A549 (cell line): ENCODE results near the gene SP110. TPM values are rescaled to one million over a fixed set of nuclear protein-coding genes. Genes with fewer than 3 reads are reported as not detected.

Experiments
- ATAC-seq, 2 experiments: fragments of 200-7000 bp in 1 of 2; fragments of >200 bp in 1 of 2; cut with Nextera tagmentation in 1 of 2; cut with Tn5 transposase in 1 of 2; 3 replicates each; pipeline versions ENCODE4 v1.8.0 to v1.9.1; 2018 to 2020; ENCODE audit warnings: mild to moderate bottlenecking in 1 of 2, moderate library complexity in 1 of 2
- CTCF ChIA-PET: fragments of 300-600 bp; sonication (Branson Sonifier 250); formaldehyde crosslinking; extraction: SDS; loops from one replicate; lab custom pipeline; 2021; ENCODE audit warnings: antibody characterized with exemption, inconsistent platforms; lab: Yijun Ruan, JAX
- POLR2A ChIA-PET: fragments of 350-600 bp; formaldehyde crosslinking; extraction: SDS; loops from one replicate; lab custom pipeline; 2021; ENCODE audit warnings: antibody characterized with exemption, inconsistent platforms; lab: Yijun Ruan, JAX
- DNase-seq, 2 experiments: peaks; one replicate each; pipeline versions ENCODE4 v3.0.0 to v3.0.0-alpha.2; 2011 to 2016; ENCODE audit warnings: low read depth in 1 of 2, low spot score in 1 of 2
- FAIRE-seq: peaks from 2 replicates; lab custom pipeline; 2011; peaks lifted over from hg19 to GRCh38; lab: Jason Lieb, UNC
- H3K27ac ChIP-seq, 2 experiments: fragments of >200 bp; sonication (Bioruptor Twin); formaldehyde crosslinking; 3 replicates each; pipeline ENCODE4 v1.5.1; 2016 to 2017
- H3K4me1 ChIP-seq: fragments of >200 bp; sonication (Bioruptor Twin); formaldehyde crosslinking; 3 replicates; pipeline ENCODE4 v1.6.1; 2016
- H3K4me2 ChIP-seq: fragments of >200 bp; sonication (Bioruptor Twin); formaldehyde crosslinking; 3 replicates; pipeline ENCODE4 v1.6.1; 2016
- H3K4me3 ChIP-seq: fragments of >200 bp; sonication (Bioruptor Twin); formaldehyde crosslinking; 3 replicates; pipeline ENCODE4 v1.5.1; 2016
- H3K9me3 ChIP-seq: fragments of >200 bp; sonication (Bioruptor Twin); formaldehyde crosslinking; 3 replicates; pipeline ENCODE4 v1.6.1; 2016
- BHLHE40 ChIP-seq: IDR thresholded peaks from 2 replicates; pipeline ENCODE4 v1.6.1; 2012; ENCODE audit warnings: low read depth, low read length, inconsistent platforms
- CEBPB ChIP-seq, 2 experiments: fragments of >200 bp in 1 of 2; sonication (Bioruptor Twin) in 1 of 2; formaldehyde crosslinking in 1 of 2; IDR thresholded peaks; 2 replicates each; pipeline ENCODE4 v1.6.1; 2012 to 2016
- CHD2 ChIP-seq: fragments of 150-350 bp; IDR thresholded peaks from 2 replicates; pipeline ENCODE4 v1.6.1; 2014; ENCODE audit warnings: low read length; ENCODE audit not compliant: partially characterized antibody
- E2F6 ChIP-seq: IDR thresholded peaks from 2 replicates; pipeline ENCODE4 v1.6.1; 2012; ENCODE audit warnings: low read depth, borderline replicate concordance
- FOSB ChIP-seq: fragments of 250-450 bp; sonication (Bioruptor Pico); IDR thresholded peaks from 2 replicates; pipeline ENCODE4 v1.5.0; 2020; ENCODE audit warnings: mild to moderate bottlenecking, moderate library complexity
- FOSL2 ChIP-seq, 2 experiments: fragments of 450-650 bp in 1 of 2; fragments of >200 bp in 1 of 2; sonication (Bioruptor Twin) in 1 of 2; formaldehyde crosslinking; IDR thresholded peaks; 2 replicates each; pipeline versions ENCODE4 v1.5.0 to v1.6.1; 2016 to 2020; ENCODE audit warnings: mild to moderate bottlenecking in 1 of 2, moderate library complexity in 1 of 2
- FOXS1 ChIP-seq: fragments of 250-450 bp; sonication (Bioruptor Pico); IDR thresholded peaks from 2 replicates; pipeline ENCODE4 v1.5.0; 2020; ENCODE audit warnings: mild to moderate bottlenecking, moderate library complexity
- HDAC2 ChIP-seq: fragments of 200-600 bp; sonication (generic); IDR thresholded peaks from 2 replicates; pipeline ENCODE4 v1.6.1; 2016
- HMGXB4 ChIP-seq: fragments of 250-450 bp; sonication (Bioruptor Pico); IDR thresholded peaks from 2 replicates; pipeline ENCODE4 v1.5.0; 2021; ENCODE audit warnings: mild to moderate bottlenecking, moderate library complexity, borderline replicate concordance
- HOXA7 ChIP-seq: fragments of 250-450 bp; sonication (Bioruptor Pico); IDR thresholded peaks from 2 replicates; pipeline ENCODE4 v1.5.0; 2020; ENCODE audit warnings: mild to moderate bottlenecking, moderate library complexity
- JUN ChIP-seq, 2 experiments: fragments of >200 bp; sonication (Bioruptor Twin); formaldehyde crosslinking; IDR thresholded peaks; 2 replicates in 1 of 2; 3 replicates in 1 of 2; pipeline ENCODE4 v1.6.1; 2016 to 2017
- JUNB ChIP-seq: fragments of >200 bp; sonication (Bioruptor Twin); formaldehyde crosslinking; IDR thresholded peaks from 2 replicates; pipeline ENCODE4 v1.6.1; 2016
- KDM1A ChIP-seq: fragments of 200-600 bp; sonication (generic); IDR thresholded peaks from 2 replicates; pipeline ENCODE4 v1.6.1; 2016; ENCODE audit warnings: low read depth, mild to moderate bottlenecking
- KDM5A ChIP-seq: fragments of 200-600 bp; sonication (generic); IDR thresholded peaks from 2 replicates; pipeline ENCODE4 v1.6.1; 2016; ENCODE audit warnings: antibody characterized with exemption, mild to moderate bottlenecking
- MAFK ChIP-seq: fragments of 450-650 bp; IDR thresholded peaks from 2 replicates; pipeline ENCODE4 v1.6.1; 2014; ENCODE audit not compliant: partially characterized antibody
- MAX ChIP-seq: IDR thresholded peaks from 2 replicates; pipeline ENCODE4 v1.6.1; 2012
- MAZ ChIP-seq: fragments of 150-350 bp; IDR thresholded peaks from 2 replicates; pipeline ENCODE4 v1.6.1; 2014; ENCODE audit warnings: antibody characterized with exemption, low read depth, low read length, borderline replicate concordance
- MYC ChIP-seq: IDR thresholded peaks from 2 replicates; pipeline ENCODE4 v1.6.1; 2012; ENCODE audit warnings: mild to moderate bottlenecking, inconsistent platforms, low read length, improper control_type of control experiment, borderline replicate concordance
- NPAS2 ChIP-seq: fragments of 250-450 bp; sonication (Bioruptor Pico); IDR thresholded peaks from 2 replicates; pipeline ENCODE4 v1.8.0; 2022; ENCODE audit warnings: mild to moderate bottlenecking, moderate library complexity, borderline replicate concordance
- PBX3 ChIP-seq: IDR thresholded peaks from 2 replicates; pipeline ENCODE4 v1.6.1; 2012
- POLR2AphosphoS2 ChIP-seq: conservative IDR thresholded peaks from 2 replicates; pipeline ENCODE4 v1.6.1; 2012; ENCODE audit warnings: low read length, improper control_type of control experiment, inconsistent platforms
- RAD21 ChIP-seq, 2 experiments: fragments of >200 bp in 1 of 2; sonication (Bioruptor Twin) in 1 of 2; formaldehyde crosslinking in 1 of 2; IDR thresholded peaks in 1 of 2; conservative IDR thresholded peaks in 1 of 2; 2 replicates in 1 of 2; 3 replicates in 1 of 2; pipeline ENCODE4 v1.6.1; 2012 to 2018; ENCODE audit warnings: inconsistent platforms in 1 of 2
- RARB ChIP-seq: fragments of 250-450 bp; sonication (Bioruptor Pico); IDR thresholded peaks from 2 replicates; pipeline ENCODE4 v1.8.0; 2021; ENCODE audit warnings: mild to moderate bottlenecking, moderate library complexity
- RFX5 ChIP-seq: fragments of 450-650 bp; IDR thresholded peaks from 2 replicates; pipeline ENCODE4 v1.7.1; 2014; ENCODE audit warnings: antibody characterized with exemption, mild to moderate bottlenecking, moderate library complexity
- SMC3 ChIP-seq: fragments of >200 bp; sonication (Bioruptor Twin); formaldehyde crosslinking; IDR thresholded peaks from 3 replicates; pipeline ENCODE4 v1.6.1; 2018; ENCODE audit warnings: inconsistent platforms
- SREBF2 ChIP-seq: fragments of 450-650 bp; IDR thresholded peaks from 2 replicates; pipeline ENCODE4 v1.6.1; 2014; ENCODE audit warnings: mild to moderate bottlenecking, moderate library complexity
- USF2 ChIP-seq: fragments of 450-650 bp; IDR thresholded peaks from 2 replicates; pipeline ENCODE4 v1.6.1; 2014; ENCODE audit warnings: antibody characterized with exemption
- ZC3H11A ChIP-seq: fragments of 450-650 bp; IDR thresholded peaks from 2 replicates; pipeline ENCODE4 v1.6.1; 2014; ENCODE audit warnings: antibody characterized with exemption, mild to moderate bottlenecking
- ZSCAN20 ChIP-seq: fragments of 250-450 bp; sonication (Bioruptor Pico); IDR thresholded peaks from 2 replicates; pipeline ENCODE4 v1.8.0; 2022; ENCODE audit warnings: mild to moderate bottlenecking, moderate library complexity
- WGBS: methylation state at CpG from one replicate; pipeline ENCODE4 v1.1.6; 2017; ENCODE audit errors: missing lambda C conversion rate; 5-methylcytosine and 5-hydroxymethylcytosine counted together
- polyA plus RNA-seq, 4 experiments: library from polyadenylated mRNA; depleted of rRNA in 3 of 4; stranded (reverse); fragments of >200 nt; fragmentation: RNase III in 1 of 4; extraction: RNeasy Plus Mini Kit Qiagen cat#74134 plus additional on column Dnase treatment in 1 of 4; gene quantifications; 2 replicates in 3 of 4; 3 replicates in 1 of 4; pipeline ENCODE4 v1.2.3, GENCODE V29; 2011 to 2017

Gene SP110
- polyA plus RNA-seq, 2 of the 4 experiments (the other 2 are of a cell fraction): 3.6 to 4.6 TPM

GRCh38 chr2:230205721-230206120 is 14.1 kb downstream of the SP110 start:
- no peak overlapping the region for H3K4me3 ChIP-seq
- whole genome bisulfite sequencing: 71% methylated on average over 2 of the region's 2 CpGs
- H3K4me1 ChIP-seq: no peaks in the 10 kb centered on the region
- DNase-seq: no peak
- no peak overlapping the region for H3K4me2 ChIP-seq
- no peak for FAIRE-seq
- POLR2A ChIA-PET: no interaction called here
- no peak for TF ChIP-seq HDAC2
- no peak for TF ChIP-seq JUNB
- no peak for TF ChIP-seq CHD2
- no peak for TF ChIP-seq CEBPB (IDR thresholded peaks at IDR 0.05)
- TF ChIP-seq, all 56 proteins: peak for 0
- ATAC-seq: no peak
- no peaks in the 10 kb centered on the region for H3K9me3 ChIP-seq
- H3K27ac ChIP-seq: no peak overlapping the region
- CTCF ChIA-PET: no interaction called here

- H3K4me2 ChIP-seq: no peak overlapping the region
- POLR2A ChIA-PET: no interaction called here
- H3K9me3 ChIP-seq: no peaks in the 10 kb centered on the region
- no peak overlapping the region for H3K4me3 ChIP-seq
- DNase-seq (no peak), FAIRE-seq (no peak), ATAC-seq (no peak)
- CTCF ChIA-PET: no interaction called here
- 78% methylated on average over 1 of the region's 1 CpG for WGBS
- TF ChIP-seq FOSL2 (IDR thresholded peaks at IDR 0.05): no peak
- no peak for TF ChIP-seq FOSL2 (CRISPR knock-in tag; IDR thresholded peaks at IDR 0.05)
- TF ChIP-seq MAFK: no peak
- no peak for TF ChIP-seq HMGXB4 (CRISPR knock-in tag)
- no peak for TF ChIP-seq MYC
- TF ChIP-seq RARB (CRISPR knock-in tag): no peak
- TF ChIP-seq RFX5: no peak
- TF ChIP-seq USF2: no peak
- TF ChIP-seq MAX: no peak
- TF ChIP-seq FOSB (CRISPR knock-in tag): no peak
- TF ChIP-seq HDAC2: no peak
- TF ChIP-seq SMC3: no peak
- TF ChIP-seq BHLHE40: no peak
- TF ChIP-seq JUN (IDR thresholded peaks at IDR 0.05): no peak
- no peak for TF ChIP-seq MAZ
- TF ChIP-seq E2F6: no peak
- TF ChIP-seq FOXS1 (CRISPR knock-in tag): no peak
- no peak overlapping the region for H3K27ac ChIP-seq
- H3K4me1 ChIP-seq: no peaks in the 10 kb centered on the region
Measured at GRCh38 chr2:230205034-230205433, 14.8 kb downstream of the SP110 start.

GRCh38 chr2:230203110-230203676 is 16.6 kb downstream of the SP110 start:
- no peak overlapping the region for H3K4me2 ChIP-seq
- 86% methylated on average over 15 of the region's 15 CpGs for WGBS
- ChIA-PET CTCF (no interaction called here), POLR2A (no interaction called here)
- FAIRE-seq (no peak), ATAC-seq (no peak), DNase-seq (no peak)
- H3K4me3 ChIP-seq: no peak overlapping the region
- no peak overlapping the region for H3K27ac ChIP-seq
- no peaks in the 10 kb centered on the region for H3K9me3 ChIP-seq
- H3K4me1 ChIP-seq: no peaks in the 10 kb centered on the region
- TF ChIP-seq POLR2AphosphoS2: no peak
- no peak for TF ChIP-seq KDM5A
- TF ChIP-seq KDM1A: no peak
- TF ChIP-seq ZC3H11A: no peak
- TF ChIP-seq RAD21 (conservative IDR thresholded peaks at IDR 0.05 in 1 of 2, IDR thresholded peaks at IDR 0.05 in 1 of 2): no peak
- no peak for TF ChIP-seq ZSCAN20 (CRISPR knock-in tag)
- TF ChIP-seq JUNB: no peak
- no peak for TF ChIP-seq E2F6
- no peak for TF ChIP-seq HOXA7 (CRISPR knock-in tag)
- TF ChIP-seq SREBF2: no peak
- no peak for TF ChIP-seq CEBPB (IDR thresholded peaks at IDR 0.05)
- TF ChIP-seq PBX3: no peak
- TF ChIP-seq NPAS2 (CRISPR knock-in tag): no peak
- TF ChIP-seq MAZ: no peak
- TF ChIP-seq MAX: no peak
